GM11168 (cell line): ENCODE results near the gene RNASET2.
"Not testable (repeated sequence)": the region's sequence is repeated elsewhere in the genome, so short reads cannot be mapped to it uniquely, and the experiment has no call there.

Source experiments
- in situ Hi-C: fragments of 300-500 bp; cut with MboI; formaldehyde crosslinking; loops from one replicate; pipeline ENCODE4 v1.12.0; 2022; ENCODE audit warnings: low sequenced_read_pairs; ENCODE audit not compliant: unreplicated experiment

The RNASET2 gene

GRCh38 chr6:166930354-166930891 is 25.9 kb downstream of the RNASET2 start:
- in situ Hi-C loops: no loop called here

GRCh38 chr6:166929542-166930189 is 26.7 kb downstream of the RNASET2 start:
- in situ Hi-C loops: no loop called here

- in situ Hi-C loops: no loop called here
These were observed 27.5 kb downstream of the RNASET2 start for GRCh38 chr6:166928644-166929541.

- in situ Hi-C loops: no loop called here
These were observed 28.3 kb downstream of the RNASET2 start for GRCh38 chr6:166927935-166928643.

GRCh38 chr6:166927240-166927934 is 29.0 kb downstream of the RNASET2 start:
- in situ Hi-C loops: no loop called here

- in situ Hi-C loops: no loop called here
These were observed 29.6 kb downstream of the RNASET2 start for GRCh38 chr6:166926748-166927147.

GRCh38 chr6:166925141-166925996 is 31.0 kb downstream of the RNASET2 start:
- in situ Hi-C loops: no loop called here

- in situ Hi-C loops: no loop called here
These were observed 31.8 kb downstream of the RNASET2 start for GRCh38 chr6:166924531-166924930.

- in situ Hi-C loops: no loop called here
These were observed 33.4 kb downstream of the RNASET2 start for GRCh38 chr6:166922937-166923336.

GRCh38 chr6:166921570-166921969 is 34.8 kb downstream of the RNASET2 start:
- in situ Hi-C loops: no loop called here

- in situ Hi-C loops: no loop called here
These were observed 39.5 kb downstream of the RNASET2 start for GRCh38 chr6:166916824-166917223.

- in situ Hi-C loops: not testable (repeated sequence)
These were observed 40.9 kb downstream of the RNASET2 start for GRCh38 chr6:166915484-166915883.

- in situ Hi-C loops: not testable (repeated sequence)
These were observed 41.4 kb downstream of the RNASET2 start for GRCh38 chr6:166914952-166915351.

- in situ Hi-C loops: no loop called here
These were observed 45.1 kb downstream of the RNASET2 start for GRCh38 chr6:166911248-166911677.

- in situ Hi-C loops: no loop called here
These were observed 45.7 kb downstream of the RNASET2 start for GRCh38 chr6:166910601-166911000.

GRCh38 chr6:166908811-166909210 is 47.5 kb downstream of the RNASET2 start:
- in situ Hi-C loops: no loop called here

GRCh38 chr6:166907871-166908806 is 48.2 kb downstream of the RNASET2 start:
- in situ Hi-C loops: no loop called here

GRCh38 chr6:166907373-166907841 is 48.9 kb downstream of the RNASET2 start:
- in situ Hi-C loops: no loop called here
